Body of pancreas (tissue), 4 donors: ENCODE data around the gene CEP112. TPM values are rescaled to one million over a fixed set of nuclear protein-coding genes. Genes with fewer than 3 reads are reported as not detected.

Source experiments
- ATAC-seq: fragments of 150-250 bp; one replicate; pipeline ENCODE4 v1.9.1; 2016
- DNase-seq, 4 donors: peaks; one replicate each; pipeline ENCODE4 v3.0.0-alpha.2; 2019
- H3K27ac ChIP-seq, 4 donors: fragments of 200-600 bp; sonication (generic); 1 replicate in 3 of 4; 2 replicates in 1 of 4; pipeline versions ENCODE4 v1.5.1 to v1.6.1; 2016 to 2019; ENCODE audit warnings: mild to moderate bottlenecking in 1 of 4, mixed read lengths in 1 of 4, moderate library complexity in 1 of 4
- H3K27me3 ChIP-seq, 2 donors: fragments of 200-600 bp; sonication (generic); one replicate each; pipeline ENCODE4 v1.6.0; 2016; ENCODE audit warnings: mild to moderate bottlenecking in 1 of 2
- H3K36me3 ChIP-seq, 2 donors: fragments of 200-600 bp; sonication (generic); replicated peaks in 1 of 2; 2 replicates each; pipeline ENCODE4 v1.5.1; 2016; ENCODE audit warnings: low read depth in 2 of 2; ENCODE audit not compliant: insufficient read depth in 1 of 2
- H3K4me1 ChIP-seq: fragments of 200-600 bp; sonication (generic); one replicate; pipeline ENCODE4 v1.6.0; 2016
- H3K4me3 ChIP-seq, 2 donors: fragments of 200-600 bp; sonication (generic); 1 replicate in 1 of 2; 2 replicates in 1 of 2; pipeline ENCODE4 v1.5.1; 2016 to 2019
- H3K9me3 ChIP-seq, 3 donors: fragments of 200-600 bp; sonication (generic); 1 replicate in 2 of 3; 2 replicates in 1 of 3; pipeline ENCODE4 v1.5.1; 2016
- CTCF ChIP-seq, 7 experiments: fragments of 450-650 bp in 4 of 7; fragments of 200-600 bp in 3 of 7; sonication (generic) in 3 of 7; IDR thresholded peaks; one replicate each; pipeline ENCODE4 v1.5.1; 2016 to 2019; ENCODE audit warnings: antibody characterized with exemption in 7 of 7
- POLR2A ChIP-seq, 3 donors: fragments of 450-650 bp; IDR thresholded peaks; one replicate each; pipeline ENCODE4 v1.6.1; 2016; ENCODE audit warnings: antibody characterized with exemption in 3 of 3, mild to moderate bottlenecking in 2 of 3
- WGBS, 2 donors: methylation state at CpG; one replicate each; pipeline ENCODE4 v1.1.5; 2017; 5-methylcytosine and 5-hydroxymethylcytosine counted together
- intact Hi-C: fragments of 100-400 bp; cut with DNase I; formaldehyde crosslinking; loops from one replicate; pipeline ENCODE4 v1.15.1; 2023
- total RNA-seq, 2 donors: library from RNA; depleted of rRNA; stranded (reverse); fragments of >200 nt; gene quantifications; one replicate each; pipeline ENCODE4 v1.1.0, GENCODE V29; 2016

Gene CEP112
- total RNA-seq, 2 donors from 2014 or later, result 5.2 to 10.2 TPM

- Histone ChIP-seq H3K27ac (no peak overlapping the region), H3K27me3 (no peaks in the 10 kb centered on the region), H3K4me1 (peaks cover 6% of the 10 kb centered on the region), H3K36me3 (no peaks in the 10 kb centered on the region), H3K9me3 (no peaks in the 10 kb centered on the region), H3K4me3 (no peak overlapping the region)
- intact Hi-C loops, result no loop called here
- ATAC-seq (no peak), DNase-seq (no peak)
- 49 to 51% methylated on average over 2 of the region's 2 CpGs for WGBS, 2 donors
- no peak for TF ChIP-seq POLR2A (IDR thresholded peaks at IDR 0.05)
- TF ChIP-seq CTCF (IDR thresholded peaks at IDR 0.05), result no peak
These were observed 464.1 kb downstream of the CEP112 start for GRCh38 chr17:65727832-65728231.

GRCh38 chr17:65727246-65727645 lies 464.7 kb downstream of the CEP112 start:
- peaks cover 7% of the 10 kb centered on the region for H3K4me1 ChIP-seq
- intact Hi-C loops, result no loop called here
- no peaks in the 10 kb centered on the region for H3K9me3 ChIP-seq
- 84 to 85% methylated on average over 2 of the region's 2 CpGs for WGBS, 2 donors
- TF ChIP-seq CTCF (IDR thresholded peaks at IDR 0.05), result no peak
- TF ChIP-seq POLR2A (IDR thresholded peaks at IDR 0.05), result no peak
- no peak for DNase-seq
- no peaks in the 10 kb centered on the region for H3K36me3 ChIP-seq
- no peaks in the 10 kb centered on the region for H3K27me3 ChIP-seq
- H3K27ac ChIP-seq, result no peak overlapping the region
- no peak overlapping the region for H3K4me3 ChIP-seq
- no peak for ATAC-seq

- H3K4me1 ChIP-seq, result peaks cover 7% of the 10 kb centered on the region
- H3K36me3 ChIP-seq, result no peaks in the 10 kb centered on the region
- ATAC-seq, result no peak
- WGBS, 2 donors, result 52 to 60% methylated on average over 5 of the region's 5 CpGs
- no peaks in the 10 kb centered on the region for H3K9me3 ChIP-seq
- H3K4me3 ChIP-seq, result no peak overlapping the region
- intact Hi-C loops, result no loop called here
- TF ChIP-seq CTCF (IDR thresholded peaks at IDR 0.05), result no peak
- TF ChIP-seq POLR2A (IDR thresholded peaks at IDR 0.05), result no peak
- no peak overlapping the region for H3K27ac ChIP-seq
- no peak for DNase-seq
- H3K27me3 ChIP-seq, result no peaks in the 10 kb centered on the region
These were observed 468.3 kb downstream of the CEP112 start for GRCh38 chr17:65723431-65724151.

GRCh38 chr17:65718601-65719000 lies 473.3 kb downstream of the CEP112 start:
- no peak overlapping the region for H3K4me3 ChIP-seq
- 76 to 77% methylated on average over 3 of the region's 3 CpGs for WGBS, 2 donors
- peaks cover 7% of the 10 kb centered on the region for H3K4me1 ChIP-seq
- no peaks in the 10 kb centered on the region for H3K36me3 ChIP-seq
- no peaks in the 10 kb centered on the region for H3K27me3 ChIP-seq
- no peak for ATAC-seq
- H3K27ac ChIP-seq, result no peak overlapping the region
- no peak for TF ChIP-seq CTCF (IDR thresholded peaks at IDR 0.05)
- TF ChIP-seq POLR2A (IDR thresholded peaks at IDR 0.05), result no peak
- DNase-seq, result no peak
- intact Hi-C loops, result no loop called here
- H3K9me3 ChIP-seq, result no peaks in the 10 kb centered on the region
